Measurements from ENCODE around the gene GALE. TPM values are rescaled to one million over a fixed set of nuclear protein-coding genes. Genes with fewer than 3 reads are reported as not detected.

The GALE gene
- total RNA-seq, 6 experiments from 2014 or later: 25.9 to 46.9 (median 42.0) TPM

- intact Hi-C loops (cut with DNase I): no loop called here
- H3K4me3 ChIP-seq: peak overlapping the region in 2 of 3 donors; percentile 90 to 94
- peak overlapping the region in 2 of 3 donors; percentile 97 to 98 for H3K27ac ChIP-seq
- 27% methylated on average over 6 of the region's 7 CpGs for WGBS (ENCODE audit: insufficient coverage, low coverage, low lambda C conversion rate, missing lambda C conversion rate)
- no peak for ATAC-seq
- H3K36me3 ChIP-seq: peaks cover 0 to 10% (median 2%) of the 10 kb centered on the region in 4 donors
- TF ChIP-seq POLR2A (IDR thresholded peaks at IDR 0.05): no peak
- no peak for TF ChIP-seq CTCF (IDR thresholded peaks at IDR 0.05)
- no peak for DNase-seq
- peaks cover 0 to 10% (median 0%) of the 10 kb centered on the region in 4 donors for H3K4me1 ChIP-seq
- H3K27me3 ChIP-seq: no peaks in the 10 kb centered on the region
- no peaks in the 10 kb centered on the region for H3K9me3 ChIP-seq
These were observed 23.2 kb upstream of the GALE start for GRCh38 chr1:23823767-23824166.

DNA sequence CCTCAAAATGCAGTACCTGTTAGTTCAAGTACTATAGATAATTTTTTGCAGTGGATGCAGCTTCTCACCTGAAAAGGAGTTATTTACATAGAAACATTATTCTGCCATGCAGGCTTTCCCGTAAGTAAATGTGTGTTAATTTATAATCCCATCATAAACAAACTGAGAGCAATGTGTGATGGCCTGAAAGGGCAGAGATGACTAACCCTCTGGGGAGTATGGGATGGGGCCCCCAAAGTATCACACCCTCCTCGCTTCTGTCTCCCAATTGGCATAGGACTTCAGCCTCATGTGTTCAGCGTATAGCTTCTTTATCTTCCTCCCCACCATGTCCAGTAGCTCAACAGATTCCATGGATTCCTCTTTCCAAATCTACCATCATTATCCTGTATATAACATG lies 17.1 kb upstream of the GALE start:
- no peak for DNase-seq
- Histone ChIP-seq H3K27me3 (no peaks in the 10 kb centered on the region), H3K4me3 (no peak overlapping the region), H3K27ac (no peak overlapping the region), H3K36me3 (peaks cover 0 to 69% (median 25%) of the 10 kb centered on the region in 4 donors), H3K4me1 (no peaks in the 10 kb centered on the region), H3K9me3 (no peaks in the 10 kb centered on the region)
- intact Hi-C loops (cut with DNase I): no loop called here
- TF ChIP-seq CTCF (IDR thresholded peaks at IDR 0.05) (no peak), POLR2A (IDR thresholded peaks at IDR 0.05) (no peak)
- WGBS (ENCODE audit: insufficient coverage, low coverage, low lambda C conversion rate, missing lambda C conversion rate): 89% methylated on average over 3 of the region's 3 CpGs
- no peak for ATAC-seq

DNA sequence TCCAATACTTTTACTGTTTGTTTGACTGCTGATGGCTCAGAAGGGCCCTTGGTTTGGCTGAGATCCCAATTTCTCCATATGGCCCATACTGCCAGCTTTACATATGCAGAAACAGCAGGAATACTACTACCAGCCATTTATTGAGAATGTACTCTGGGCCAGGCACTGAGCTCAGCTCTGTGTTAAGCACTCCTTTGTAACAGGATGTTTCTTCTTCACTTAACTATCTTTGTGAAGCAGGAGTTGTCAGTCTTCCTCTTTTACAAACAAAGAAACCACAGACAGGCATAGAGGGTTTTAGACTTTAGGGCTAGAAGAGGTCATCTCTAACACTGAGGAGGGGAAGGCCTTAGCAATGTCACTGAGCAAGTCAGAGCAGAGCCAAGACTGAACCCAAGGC lies 16.4 kb upstream of the GALE start:
- DNase-seq (no peak), ATAC-seq (no peak)
- no peak overlapping the region for H3K4me3 ChIP-seq
- H3K27me3 ChIP-seq: no peaks in the 10 kb centered on the region
- no peaks in the 10 kb centered on the region for H3K4me1 ChIP-seq
- H3K36me3 ChIP-seq: peaks cover 0 to 76% (median 25%) of the 10 kb centered on the region in 4 donors
- intact Hi-C loops (cut with DNase I): no loop called here
- H3K9me3 ChIP-seq: no peaks in the 10 kb centered on the region
- TF ChIP-seq POLR2A (IDR thresholded peaks at IDR 0.05): no peak
- no peak for TF ChIP-seq CTCF (IDR thresholded peaks at IDR 0.05)
- no peak overlapping the region for H3K27ac ChIP-seq

DNA sequence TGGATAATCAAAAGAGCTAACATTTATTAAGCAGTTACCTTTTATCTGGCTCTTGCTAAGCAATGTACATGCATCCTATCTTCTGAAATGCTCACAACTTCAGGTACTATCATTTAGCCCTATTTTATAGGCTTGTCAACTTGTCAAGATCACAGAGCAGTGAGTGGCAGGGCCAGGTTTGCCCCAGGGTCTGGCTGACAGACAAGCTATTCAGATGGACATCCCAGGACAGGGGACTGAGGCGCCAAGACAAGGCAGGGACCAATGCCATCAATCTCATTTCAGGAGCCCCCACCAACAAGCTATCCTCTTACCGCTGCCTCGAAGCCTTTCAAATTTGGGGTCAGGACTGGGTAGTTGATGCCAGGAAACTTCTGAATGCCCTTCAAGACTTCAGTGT lies 15.8 kb upstream of the GALE start:
- no peak for ATAC-seq

More for the DNA sequence above, 15.8 kb upstream of the GALE start:
- Histone ChIP-seq H3K27ac (no peak overlapping the region), H3K27me3 (no peaks in the 10 kb centered on the region), H3K36me3 (peaks cover 0 to 77% (median 25%) of the 10 kb centered on the region in 4 donors), H3K4me1 (no peaks in the 10 kb centered on the region), H3K4me3 (no peak overlapping the region), H3K9me3 (no peaks in the 10 kb centered on the region)
- WGBS (ENCODE audit: insufficient coverage, low coverage, low lambda C conversion rate, missing lambda C conversion rate): no CpG with 5 or more reads among the region's 3 CpGs
- no peak for DNase-seq
- intact Hi-C loops (cut with DNase I): no loop called here
- TF ChIP-seq POLR2A (IDR thresholded peaks at IDR 0.05) (no peak), CTCF (IDR thresholded peaks at IDR 0.05) (no peak)
